Measurements from ENCODE around the gene DPY19L3.

DNA sequence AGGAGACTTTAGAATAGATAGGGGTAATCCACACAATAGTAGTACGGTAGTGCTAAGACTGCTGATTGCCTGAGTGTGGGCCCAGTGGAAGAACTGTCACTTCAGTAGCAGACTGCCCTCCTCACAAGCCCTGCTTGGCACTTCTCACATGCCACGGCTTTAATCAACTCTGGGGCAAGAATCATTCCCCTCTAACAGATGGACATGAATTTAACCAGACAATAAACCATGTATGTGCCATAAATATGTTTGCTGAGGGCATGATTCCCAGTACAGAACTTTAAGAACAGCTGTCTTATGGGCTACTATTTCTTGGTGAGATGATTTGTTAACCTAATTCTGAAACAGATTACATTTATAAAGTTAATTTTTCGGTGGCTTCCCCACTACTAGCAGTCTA lies 22.0 kb downstream of the DPY19L3 start:
- TF ChIP-seq, protein P1, sequence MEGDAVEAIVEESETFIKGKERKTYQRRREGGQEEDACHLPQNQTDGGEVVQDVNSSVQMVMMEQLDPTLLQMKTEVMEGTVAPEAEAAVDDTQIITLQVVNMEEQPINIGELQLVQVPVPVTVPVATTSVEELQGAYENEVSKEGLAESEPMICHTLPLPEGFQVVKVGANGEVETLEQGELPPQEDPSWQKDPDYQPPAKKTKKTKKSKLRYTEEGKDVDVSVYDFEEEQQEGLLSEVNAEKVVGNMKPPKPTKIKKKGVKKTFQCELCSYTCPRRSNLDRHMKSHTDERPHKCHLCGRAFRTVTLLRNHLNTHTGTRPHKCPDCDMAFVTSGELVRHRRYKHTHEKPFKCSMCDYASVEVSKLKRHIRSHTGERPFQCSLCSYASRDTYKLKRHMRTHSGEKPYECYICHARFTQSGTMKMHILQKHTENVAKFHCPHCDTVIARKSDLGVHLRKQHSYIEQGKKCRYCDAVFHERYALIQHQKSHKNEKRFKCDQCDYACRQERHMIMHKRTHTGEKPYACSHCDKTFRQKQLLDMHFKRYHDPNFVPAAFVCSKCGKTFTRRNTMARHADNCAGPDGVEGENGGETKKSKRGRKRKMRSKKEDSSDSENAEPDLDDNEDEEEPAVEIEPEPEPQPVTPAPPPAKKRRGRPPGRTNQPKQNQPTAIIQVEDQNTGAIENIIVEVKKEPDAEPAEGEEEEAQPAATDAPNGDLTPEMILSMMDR (IDR thresholded peaks at IDR 0.05), result no peak
- TF ChIP-seq EP300 (IDR thresholded peaks at IDR 0.05; ENCODE audit: borderline replicate concordance in 1 of 2, low read depth in 1 of 2, low read length in 1 of 2), result no peak
- no peak for TF ChIP-seq POLR2AphosphoS5 (IDR thresholded peaks at IDR 0.05; ENCODE audit: low read depth, low read length)
- no peak for TF ChIP-seq RFX5 (IDR thresholded peaks at IDR 0.05; ENCODE audit: low read length)
- TF ChIP-seq NRF1 (IDR thresholded peaks at IDR 0.05; ENCODE audit: low read depth, low read length), result no peak
- TF ChIP-seq GABPA (IDR thresholded peaks at IDR 0.05; ENCODE audit: low read depth), result no peak
- TF ChIP-seq, protein P2, sequence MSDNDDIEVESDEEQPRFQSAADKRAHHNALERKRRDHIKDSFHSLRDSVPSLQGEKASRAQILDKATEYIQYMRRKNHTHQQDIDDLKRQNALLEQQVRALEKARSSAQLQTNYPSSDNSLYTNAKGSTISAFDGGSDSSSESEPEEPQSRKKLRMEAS (IDR thresholded peaks at IDR 0.05; ENCODE audit: low read depth), result no peak

All from SK-N-SH (cell line).